Measurements from ENCODE around the gene B4GALT2. TPM values are rescaled to one million over a fixed set of nuclear protein-coding genes. Genes with fewer than 3 reads are reported as not detected.

B4GALT2 gene
- polyA plus RNA-seq (2013, experiment 1 of 2) = 37.4 TPM
- 35.8 TPM for polyA plus RNA-seq (2013, experiment 2 of 2)

DNA sequence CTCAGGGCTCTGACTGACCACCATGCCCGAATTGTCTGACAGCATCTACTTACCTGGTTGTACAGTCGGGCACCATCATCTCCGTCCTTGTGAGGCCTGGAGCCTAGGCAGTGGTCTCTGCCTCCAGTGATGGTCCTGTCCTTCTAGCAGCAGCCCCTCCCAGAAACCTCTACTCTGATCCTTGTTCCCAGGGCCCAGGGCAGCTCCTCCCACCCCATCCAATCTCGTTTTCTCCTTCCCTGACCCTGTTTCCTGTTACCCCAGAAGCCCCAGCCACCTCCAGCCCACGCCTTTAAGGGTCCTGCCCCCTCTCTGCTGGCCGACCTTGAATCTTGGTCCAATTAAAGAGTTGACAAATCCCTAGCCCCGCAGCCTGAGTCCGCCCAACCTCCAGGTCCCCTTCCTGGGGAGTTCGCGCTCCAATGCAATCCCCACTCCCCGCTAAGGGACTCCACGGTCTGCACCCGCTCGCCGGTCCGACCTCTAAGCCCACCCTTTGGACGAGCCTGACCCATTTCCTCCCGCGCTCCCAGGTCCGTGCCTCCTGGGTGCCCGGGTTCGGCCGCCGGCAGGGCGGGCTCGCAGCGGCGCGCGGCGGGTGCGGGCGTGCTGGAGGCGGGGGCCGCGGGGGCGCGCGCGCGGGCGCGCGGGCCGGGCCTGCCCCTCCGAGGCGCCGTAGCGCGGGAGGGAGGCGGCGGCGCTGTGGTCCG lies at the start of gene B4GALT2:
TSS of gene B4GALT2 (plus strand) at position 660 of the 710 bp plus-strand sequence. CDS start 1,951 bp downstream, outside the sequence.
- H4K91ac ChIP-seq (ENCODE audit: low read length) = peak within 1 kb of the TSS; percentile 31
- peak within 1 kb of the TSS; percentile 48 to 86 for H3K18ac ChIP-seq (ENCODE audit: low read depth in 1 of 2, low read length in 2 of 2)
- no peak within 1 kb of the TSS for H2AK5ac ChIP-seq (ENCODE audit: low read length, severe bottlenecking)
- peak within 1 kb of the TSS; percentile 50 for H4K8ac ChIP-seq (ENCODE audit: low read length)
- peak within 1 kb of the TSS; percentile 29 for H2BK15ac ChIP-seq (ENCODE audit: low read depth, poor library complexity, severe bottlenecking)
- H3K4me2 ChIP-seq (ENCODE audit: low read length, poor library complexity, severe bottlenecking) = peak within 1 kb of the TSS; percentile 81
- H3K4me3 ChIP-seq (ENCODE audit: insufficient read depth in 1 of 2, low read depth in 1 of 2, low read length in 2 of 2) = peak within 1 kb of the TSS; percentile 73 to 85
- peak within 1 kb of the TSS; percentile 16 for H2AFZ ChIP-seq (ENCODE audit: low read depth, low read length)
- 11% methylated on average over 22 of the region's 54 CpGs for WGBS
- no peak within 1 kb of the TSS for H2BK5ac ChIP-seq (ENCODE audit: low read depth, low read length, poor library complexity, severe bottlenecking)
- H3K23ac ChIP-seq (ENCODE audit: low read length in 2 of 2) = peak within 1 kb of the TSS in 1 of 2 experiments; percentile 19
- H3K36me3 ChIP-seq (ENCODE audit: control insufficient read depth in 1 of 2, insufficient read depth in 2 of 2, low read depth in 1 of 2, low read length in 2 of 2) = peaks cover 33 to 55% of the 10 kb centered on the region in 2 experiments
- DNase-seq = no peak
- H2BK12ac ChIP-seq (ENCODE audit: low read length in 2 of 2) = peak within 1 kb of the TSS in 1 of 2 experiments; percentile 17
- H3K9ac ChIP-seq (ENCODE audit: low read length) = peak within 1 kb of the TSS; percentile 86
- H3K4ac ChIP-seq (ENCODE audit: low read depth in 1 of 2, low read length in 2 of 2) = peak within 1 kb of the TSS; percentile 18 to 71
- H2BK120ac ChIP-seq (ENCODE audit: low read depth, low read length) = peak within 1 kb of the TSS; percentile 71
- H3K9me3 ChIP-seq (ENCODE audit: control insufficient read depth, low read length) = no peaks in the 10 kb centered on the region
- no peaks in the 10 kb centered on the region for H3K27me3 ChIP-seq (ENCODE audit: control insufficient read depth in 1 of 2, insufficient read depth in 1 of 2, low read length in 2 of 2)
- H3K27ac ChIP-seq (ENCODE audit: low read length, poor library complexity, severe bottlenecking) = no peak within 1 kb of the TSS
- H3K4me1 ChIP-seq (ENCODE audit: control insufficient read depth, insufficient read depth, low read depth, low read length) = peaks cover 57% of the 10 kb centered on the region
- peak within 1 kb of the TSS in 1 of 2 experiments; percentile 86 for H3K14ac ChIP-seq (ENCODE audit: low read length in 2 of 2)
- peaks cover 44% of the 10 kb centered on the region for H3K79me1 ChIP-seq (replicated peaks; ENCODE audit: low read length, poor library complexity, severe bottlenecking)

GRCh38 chr1:43930168-43930948 lies 48.7 kb upstream of the B4GALT2 start:
- no peak overlapping the region for H2BK120ac ChIP-seq (ENCODE audit: low read depth, low read length)
- H2BK15ac ChIP-seq (ENCODE audit: low read depth, poor library complexity, severe bottlenecking) = no peak overlapping the region
- H3K27ac ChIP-seq (ENCODE audit: low read length, poor library complexity, severe bottlenecking) = no peak overlapping the region
- DNase-seq = no peak
- no peak overlapping the region for H3K9ac ChIP-seq (ENCODE audit: low read length)
- H2AK5ac ChIP-seq (ENCODE audit: low read length, severe bottlenecking) = no peak overlapping the region
- peaks cover 0 to 18% of the 10 kb centered on the region in 2 experiments for H3K27me3 ChIP-seq (ENCODE audit: control insufficient read depth in 1 of 2, insufficient read depth in 1 of 2, low read length in 2 of 2)
- no peak overlapping the region for H2AFZ ChIP-seq (ENCODE audit: low read depth, low read length)
- H3K79me1 ChIP-seq (replicated peaks; ENCODE audit: low read length, poor library complexity, severe bottlenecking) = no peaks in the 10 kb centered on the region
- no peak overlapping the region for H3K4me3 ChIP-seq (ENCODE audit: insufficient read depth in 1 of 2, low read depth in 1 of 2, low read length in 2 of 2)
- H3K18ac ChIP-seq (ENCODE audit: low read depth in 1 of 2, low read length in 2 of 2) = no peak overlapping the region
- H4K8ac ChIP-seq (ENCODE audit: low read length) = no peak overlapping the region
- H3K4me2 ChIP-seq (ENCODE audit: low read length, poor library complexity, severe bottlenecking) = no peak overlapping the region
- no peak overlapping the region for H3K14ac ChIP-seq (ENCODE audit: low read length in 2 of 2)
- WGBS = 94% methylated on average over 10 of the region's 10 CpGs
- peaks cover 5% of the 10 kb centered on the region for H3K9me3 ChIP-seq (ENCODE audit: control insufficient read depth, low read length)
- no peak overlapping the region for H4K91ac ChIP-seq (ENCODE audit: low read length)
- H3K23ac ChIP-seq (ENCODE audit: low read length in 2 of 2) = no peak overlapping the region
- peaks cover 20 to 34% of the 10 kb centered on the region in 2 experiments for H3K36me3 ChIP-seq (ENCODE audit: control insufficient read depth in 1 of 2, insufficient read depth in 2 of 2, low read depth in 1 of 2, low read length in 2 of 2)
- no peak overlapping the region for H3K4ac ChIP-seq (ENCODE audit: low read depth in 1 of 2, low read length in 2 of 2)
- H3K4me1 ChIP-seq (ENCODE audit: control insufficient read depth, insufficient read depth, low read depth, low read length) = peaks cover 32% of the 10 kb centered on the region
- no peak overlapping the region for H2BK12ac ChIP-seq (ENCODE audit: low read length in 2 of 2)
- no peak overlapping the region for H2BK5ac ChIP-seq (ENCODE audit: low read depth, low read length, poor library complexity, severe bottlenecking)

GRCh38 chr1:43930949-43931275 lies 48.1 kb upstream of the B4GALT2 start:
- Histone ChIP-seq H3K14ac (ENCODE audit: low read length in 2 of 2) (no peak overlapping the region), H2BK15ac (ENCODE audit: low read depth, poor library complexity, severe bottlenecking) (no peak overlapping the region), H3K4me2 (ENCODE audit: low read length, poor library complexity, severe bottlenecking) (no peak overlapping the region), H3K4me3 (ENCODE audit: insufficient read depth in 1 of 2, low read depth in 1 of 2, low read length in 2 of 2) (no peak overlapping the region), H3K4ac (ENCODE audit: low read depth in 1 of 2, low read length in 2 of 2) (no peak overlapping the region), H4K91ac (ENCODE audit: low read length) (no peak overlapping the region), H3K9ac (ENCODE audit: low read length) (no peak overlapping the region), H4K8ac (ENCODE audit: low read length) (no peak overlapping the region), H3K79me1 (replicated peaks; ENCODE audit: low read length, poor library complexity, severe bottlenecking) (no peaks in the 10 kb centered on the region), H3K9me3 (ENCODE audit: control insufficient read depth, low read length) (peaks cover 5% of the 10 kb centered on the region), H3K23ac (ENCODE audit: low read length in 2 of 2) (peak overlapping the region in 1 of 2 experiments; percentile 24), H3K27me3 (ENCODE audit: control insufficient read depth in 1 of 2, insufficient read depth in 1 of 2, low read length in 2 of 2) (peaks cover 0 to 23% of the 10 kb centered on the region in 2 experiments), H3K18ac (ENCODE audit: low read depth in 1 of 2, low read length in 2 of 2) (no peak overlapping the region), H3K27ac (ENCODE audit: low read length, poor library complexity, severe bottlenecking) (no peak overlapping the region), H2BK120ac (ENCODE audit: low read depth, low read length) (no peak overlapping the region), H2AK5ac (ENCODE audit: low read length, severe bottlenecking) (no peak overlapping the region), H2BK12ac (ENCODE audit: low read length in 2 of 2) (no peak overlapping the region), H2AFZ (ENCODE audit: low read depth, low read length) (no peak overlapping the region), H3K36me3 (ENCODE audit: control insufficient read depth in 1 of 2, insufficient read depth in 2 of 2, low read depth in 1 of 2, low read length in 2 of 2) (peaks cover 15 to 28% of the 10 kb centered on the region in 2 experiments), H3K4me1 (ENCODE audit: control insufficient read depth, insufficient read depth, low read depth, low read length) (peaks cover 37% of the 10 kb centered on the region), H2BK5ac (ENCODE audit: low read depth, low read length, poor library complexity, severe bottlenecking) (no peak overlapping the region)
- WGBS = 87% methylated on average over 4 of the region's 4 CpGs
- no peak for DNase-seq

All from mesenchymal stem cell (in vitro differentiated cells and primary cell).